IMR-90 (cell line): ENCODE data around the gene ITGAL. TPM values are rescaled to one million over a fixed set of nuclear protein-coding genes. Genes with fewer than 3 reads are reported as not detected.

ENCODE experiments used
- ATAC-seq: fragments of 200-7000 bp; cut with Tn5 transposase; 2 replicates; pipeline ENCODE4 v1.9.1; 2020; ENCODE audit warnings: low read depth, mild to moderate bottlenecking, moderate library complexity
- BruUV-seq: library from RNA; stranded (reverse); fragments of 400-500 nt; replicated peaks from 2 replicates; lab custom pipeline; 2021; lab: Mats Ljungman, UMichigan
- CTCF ChIA-PET: fragments of 300-600 bp; formaldehyde crosslinking; extraction: SDS; loops from one replicate; lab custom pipeline; 2021; ENCODE audit warnings: antibody characterized with exemption; lab: Yijun Ruan, JAX
- POLR2A ChIA-PET: fragments of 300-600 bp; sonication (Branson Sonifier 250); formaldehyde crosslinking; loops from one replicate; lab custom pipeline; 2022; ENCODE audit warnings: antibody characterized with exemption; ENCODE audit not compliant: unreplicated experiment; lab: Charles Lee
- DNase-seq: peaks from one replicate; pipeline ENCODE4 v3.0.0; 2013
- H2AFZ ChIP-seq: replicated peaks from 2 replicates; pipeline ENCODE3; 2013; ENCODE audit warnings: low read length, mild to moderate bottlenecking; ENCODE audit not compliant: poor library complexity
- H2AK5ac ChIP-seq: 2 replicates; pipeline ENCODE4 v1.6.1; 2013; ENCODE audit warnings: low read depth, low read length, inconsistent platforms
- H2AK9ac ChIP-seq: replicated peaks from 2 replicates; pipeline ENCODE3; 2013; ENCODE audit warnings: mild to moderate bottlenecking, low read depth, low read length, moderate library complexity; ENCODE audit not compliant: poor library complexity
- H2BK120ac ChIP-seq: 2 replicates; pipeline ENCODE4 v1.6.1; 2013; ENCODE audit warnings: low read depth, low read length, inconsistent platforms
- H2BK15ac ChIP-seq: 3 replicates; pipeline ENCODE4 v1.6.1; 2013; ENCODE audit warnings: low read depth, low read length, inconsistent platforms
- H2BK20ac ChIP-seq: 2 replicates; pipeline ENCODE4 v1.6.1; 2013; ENCODE audit warnings: low read depth, mild to moderate bottlenecking, inconsistent platforms, low read length, moderate library complexity
- H2BK5ac ChIP-seq: 2 replicates; pipeline ENCODE4 v1.6.1; 2013; ENCODE audit warnings: mild to moderate bottlenecking, low read depth, low read length, inconsistent platforms; ENCODE audit not compliant: poor library complexity, severe bottlenecking
- H3K14ac ChIP-seq: replicated peaks from 2 replicates; pipeline ENCODE4 v1.6.1; 2013; ENCODE audit warnings: low read depth, low read length, inconsistent platforms
- H3K18ac ChIP-seq: 2 replicates; pipeline ENCODE4 v1.6.1; 2013; ENCODE audit warnings: low read depth, low read length, control low read depth
- H3K23ac ChIP-seq: 2 replicates; pipeline ENCODE4 v1.6.1; 2013; ENCODE audit warnings: low read depth, low read length, inconsistent platforms
- H3K27ac ChIP-seq: 2 replicates; pipeline ENCODE4 v1.5.1; 2013; ENCODE audit warnings: mild to moderate bottlenecking, control low read depth, low read length; ENCODE audit not compliant: insufficient read depth
- H3K27me3 ChIP-seq: 2 replicates; pipeline ENCODE4 v1.6.1; 2013; ENCODE audit warnings: low read length; ENCODE audit not compliant: control insufficient read depth, insufficient read depth
- H3K36me3 ChIP-seq: 2 replicates; pipeline ENCODE4 v1.6.1; 2013; ENCODE audit warnings: low read length, mixed read lengths; ENCODE audit not compliant: control insufficient read depth, insufficient read depth
- H3K4ac ChIP-seq: 2 replicates; pipeline ENCODE4 v1.6.1; 2013; ENCODE audit warnings: low read depth, low read length, inconsistent platforms
- H3K4me1 ChIP-seq: 2 replicates; pipeline ENCODE4 v1.6.1; 2013; ENCODE audit warnings: low read length, mixed read lengths; ENCODE audit not compliant: control insufficient read depth, insufficient read depth
- H3K4me2 ChIP-seq: 2 replicates; pipeline ENCODE4 v1.6.1; 2013; ENCODE audit warnings: low read depth, mild to moderate bottlenecking, control low read depth, low read length, moderate library complexity
- H3K4me3 ChIP-seq: 2 replicates; pipeline ENCODE4 v1.5.1; 2013; ENCODE audit warnings: low read depth, mild to moderate bottlenecking, control low read depth, low read length, moderate library complexity; ENCODE audit not compliant: insufficient read depth
- H3K56ac ChIP-seq: 2 replicates; pipeline ENCODE4 v1.6.1; 2013; ENCODE audit warnings: low read length, inconsistent platforms; ENCODE audit not compliant: insufficient read depth; ENCODE audit errors: extremely low read depth
- H3K79me1 ChIP-seq, 2 experiments: 2 replicates each; pipeline ENCODE4 v1.6.1; 2013; ENCODE audit warnings: low read length in 2 of 2, inconsistent platforms in 1 of 2, low read depth in 1 of 2
- H3K9ac ChIP-seq: 2 replicates; pipeline ENCODE4 v1.6.1; 2013; ENCODE audit warnings: low read depth, low read length, control low read depth
- H3K9me1 ChIP-seq: 2 replicates; pipeline ENCODE4 v1.6.1; 2013; ENCODE audit warnings: low read length, inconsistent platforms; ENCODE audit not compliant: insufficient read depth
- H3K9me3 ChIP-seq: 2 replicates; pipeline ENCODE4 v1.6.1; 2013; ENCODE audit warnings: low read length; ENCODE audit not compliant: control insufficient read depth, insufficient read depth
- H4K20me1 ChIP-seq: 2 replicates; pipeline ENCODE4 v1.6.1; 2013; ENCODE audit warnings: low read length, inconsistent platforms; ENCODE audit not compliant: insufficient read depth
- H4K5ac ChIP-seq: 2 replicates; pipeline ENCODE4 v1.6.1; 2013; ENCODE audit warnings: mild to moderate bottlenecking, low read depth, low read length, control low read depth
- H4K8ac ChIP-seq, 2 experiments: 2 replicates each; pipeline ENCODE4 v1.6.1; 2013; ENCODE audit warnings: low read depth in 2 of 2, low read length in 2 of 2, control low read depth in 1 of 2, inconsistent platforms in 1 of 2
- H4K91ac ChIP-seq: 2 replicates; pipeline ENCODE4 v1.6.1; 2013; ENCODE audit warnings: low read depth, low read length, inconsistent platforms; ENCODE audit not compliant: insufficient read depth
- CEBPB ChIP-seq: IDR thresholded peaks from 2 replicates; pipeline ENCODE4 v1.6.1; 2012; ENCODE audit warnings: low read depth, low read length, improper control_type of control experiment
- CHD1 ChIP-seq: IDR thresholded peaks from 2 replicates; pipeline ENCODE4 v1.6.1; 2012; ENCODE audit warnings: low read depth, low read length, improper control_type of control experiment
- FOS ChIP-seq: fragments of 150-350 bp; IDR thresholded peaks from 2 replicates; pipeline ENCODE4 v1.6.1; 2016; ENCODE audit warnings: low read depth, low read length
- MAFK ChIP-seq: IDR thresholded peaks from 2 replicates; pipeline ENCODE4 v1.6.1; 2012; ENCODE audit warnings: low read depth, low read length, improper control_type of control experiment
- MXI1 ChIP-seq: IDR thresholded peaks from 2 replicates; pipeline ENCODE4 v1.6.1; 2012; ENCODE audit warnings: low read depth, mild to moderate bottlenecking, low read length, moderate library complexity, borderline replicate concordance
- POLR2A ChIP-seq: IDR thresholded peaks from 2 replicates; pipeline ENCODE4 v1.6.1; 2012; ENCODE audit warnings: mild to moderate bottlenecking, low read depth, low read length
- RAD21 ChIP-seq: IDR thresholded peaks from 2 replicates; pipeline ENCODE4 v1.6.1; 2012; ENCODE audit warnings: low read length, improper control_type of control experiment
- RCOR1 ChIP-seq: IDR thresholded peaks from 2 replicates; pipeline ENCODE4 v1.6.1; 2012; ENCODE audit warnings: mild to moderate bottlenecking, low read length, improper control_type of control experiment; ENCODE audit not compliant: insufficient replicate concordance
- RFX5 ChIP-seq: IDR thresholded peaks from 2 replicates; pipeline ENCODE4 v1.8.0; 2012; ENCODE audit warnings: low read depth, mild to moderate bottlenecking, low read length, moderate library complexity
- USF2 ChIP-seq: fragments of 150-350 bp; IDR thresholded peaks from 2 replicates; pipeline ENCODE4 v1.6.1; 2017; ENCODE audit warnings: mild to moderate bottlenecking, antibody characterized with exemption, low read length, low read depth
- WGBS, 2 experiments: methylation state at CpG; one replicate each; pipeline versions ENCODE4 v1.1.5 to v1.1.7; 2013; ENCODE audit warnings: missing lambda C conversion rate in 2 of 2; ENCODE audit not compliant: insufficient read length in 1 of 2; ENCODE audit errors: extremely low coverage in 2 of 2; 5-methylcytosine and 5-hydroxymethylcytosine counted together
- dilution Hi-C: fragments of 300-500 bp; cut with HindIII; formaldehyde crosslinking; loops from one replicate; pipeline ENCODE4 v1.14.3; 2018; ENCODE audit warnings: low sequenced_read_pairs; ENCODE audit not compliant: unreplicated experiment
- in situ Hi-C: fragments of 300-500 bp; cut with MboI; formaldehyde crosslinking; loops from 3 replicates; pipeline ENCODE4 v1.14.3; 2019; ENCODE audit warnings: low sequenced_read_pairs, inconsistent platforms, mixed read lengths
- intact Hi-C: fragments of 100-400 bp; cut with micrococcal nuclease; formaldehyde crosslinking; loops from 2 replicates; pipeline ENCODE4 v1.10.0; 2022
- polyA plus RNA-seq, 3 experiments: library from polyadenylated mRNA; depleted of rRNA; stranded (reverse); fragments of >200 nt; gene quantifications; 2 replicates each; pipeline ENCODE4 v1.2.3, GENCODE V29; 2012; ENCODE audit warnings: low replicate concordance in 1 of 3
- total RNA-seq: library from RNA; depleted of rRNA; stranded (reverse); fragments of >200 nt; gene quantifications from 2 replicates; pipeline ENCODE4 v1.2.3, GENCODE V29; 2012

The ITGAL gene
- total and polyA plus RNA-seq, 2 of the 4 experiments (the other 2 are of a cell fraction): not detected

- dilution Hi-C loops (no loop called here), in situ Hi-C loops (loop anchor here (5.0 kb wide), 2 partner anchors 153 to 188 kb away; no protein-coding TSS in a partner anchor), intact Hi-C loops (no loop called here)
- peak overlapping the region; percentile 61 for H3K27ac ChIP-seq
- H4K5ac ChIP-seq: peak overlapping the region; percentile 97
- peaks cover 7% of the 10 kb centered on the region for H3K9me1 ChIP-seq
- peak overlapping the region; percentile 65 for H3K4me3 ChIP-seq
- H2AK9ac ChIP-seq: peak overlapping the region; percentile 87
- DNase-seq (no peak), ATAC-seq (no peak)
- no peak overlapping the region for H2BK15ac ChIP-seq
- peak overlapping the region; percentile 85 for H4K91ac ChIP-seq
- peaks cover 13 to 22% of the 10 kb centered on the region in 2 experiments for H3K79me1 ChIP-seq
- peak overlapping the region; percentile 93 for H3K14ac ChIP-seq
- H3K27me3 ChIP-seq: no peaks in the 10 kb centered on the region
- peak overlapping the region; percentile 26; the same call in 1 of the 2 replicates for H3K56ac ChIP-seq
- peak overlapping the region; percentile 80 for H3K9ac ChIP-seq
- peak overlapping the region; percentile 88 for H3K4ac ChIP-seq
- peak overlapping the region; percentile 92 for H3K18ac ChIP-seq
- H4K20me1 ChIP-seq: 0 out of 2 replicates have a peak, but pooled peaks cover 4% of the 10 kb centered on the region
- BruUV-seq: no TSS peak
- no peak overlapping the region for H2BK20ac ChIP-seq
- H2BK120ac ChIP-seq: peak overlapping the region; percentile 28; the same call in 1 of the 2 replicates
- H2AK5ac ChIP-seq: peak overlapping the region; percentile 98
- ChIA-PET POLR2A (interaction anchor here (0.6 kb wide), 2 partner anchors 42 to 468 kb away, joined by 4 to 6 read pairs; no protein-coding TSS in a partner anchor), CTCF (interaction anchor here (0.6 to 0.9 kb wide), 2 partner anchors 47 to 58 kb away, joined by 3 read pairs; no protein-coding TSS in a partner anchor)
- peak overlapping the region; percentile 100 for H3K4me2 ChIP-seq
- H3K4me1 ChIP-seq: peaks cover 5% of the 10 kb centered on the region
- peak overlapping the region; percentile 95 for H3K23ac ChIP-seq
- peak overlapping the region; percentile 81 for H2BK5ac ChIP-seq
- TF ChIP-seq MXI1: no peak
- TF ChIP-seq CHD1: no peak
- no peak for TF ChIP-seq POLR2A
- TF ChIP-seq FOS: no peak
- no peak for TF ChIP-seq RCOR1
- TF ChIP-seq RFX5: no peak
- TF ChIP-seq USF2: no peak
- no peak for TF ChIP-seq RAD21
- no peak for TF ChIP-seq MAFK
- no peak for TF ChIP-seq CEBPB
- peak overlapping the region; percentile 80 to 99 for H4K8ac ChIP-seq
- peak overlapping the region; percentile 87 for H2AFZ ChIP-seq
- WGBS, 2 experiments: 95% methylated on average over 27 of the region's 29 CpGs; no CpG with 5 or more reads in 1 of the 2 experiments
- H3K36me3 ChIP-seq: peaks cover 9% of the 10 kb centered on the region
- 0 out of 2 replicates have a peak, but pooled peaks cover 5% of the 10 kb centered on the region for H3K9me3 ChIP-seq
Measured at GRCh38 chr16:30444231-30445148, 28.1 kb upstream of the ITGAL start.
